Upper lobe of left lung (tissue), 6 donors: Measurements from ENCODE around the gene PLA2G4B. TPM values are rescaled to one million over a fixed set of nuclear protein-coding genes. Genes with fewer than 3 reads are reported as not detected.

Source experiments
- ATAC-seq, 2 donors: fragments of 200-7000 bp; cut with Tn5 transposase; one replicate each; pipeline ENCODE4 v1.9.1; 2022; ENCODE audit warnings: mild to moderate bottlenecking in 2 of 2, moderate library complexity in 2 of 2; ENCODE audit not compliant: low FRiP score in 2 of 2
- DNase-seq, 2 donors: peaks; one replicate each; pipeline ENCODE4 v3.0.0-alpha.2; 2019 to 2020
- H3K27ac ChIP-seq, 4 donors: fragments of 200-600 bp; sonication (generic); one replicate each; pipeline ENCODE4 v1.5.1; 2016 to 2019
- H3K27me3 ChIP-seq, 4 donors: fragments of 200-600 bp; sonication (generic); one replicate each; pipeline ENCODE4 v1.5.1; 2017 to 2019
- H3K36me3 ChIP-seq, 4 donors: fragments of 200-600 bp; sonication (generic); one replicate each; pipeline ENCODE4 v1.5.1; 2016 to 2019
- H3K4me1 ChIP-seq, 4 donors: fragments of 200-600 bp; sonication (generic); one replicate each; pipeline ENCODE4 v1.5.1; 2018 to 2019
- H3K4me3 ChIP-seq, 4 donors: fragments of 200-600 bp; sonication (generic); one replicate each; pipeline ENCODE4 v1.5.1; 2017 to 2019; ENCODE audit warnings: mild to moderate bottlenecking in 2 of 4, moderate library complexity in 1 of 4
- H3K9me3 ChIP-seq, 4 donors: fragments of 200-600 bp; sonication (generic); one replicate each; pipeline ENCODE4 v1.5.1; 2018 to 2019
- EP300 ChIP-seq, 4 donors: sonication (generic); formaldehyde crosslinking; IDR thresholded peaks; one replicate each; pipeline ENCODE4 v1.5.1; 2017; ENCODE audit warnings: antibody characterized with exemption in 4 of 4, control low read depth in 2 of 4
- POLR2A ChIP-seq, 4 donors: fragments of 450-650 bp; IDR thresholded peaks; one replicate each; pipeline ENCODE4 v1.5.1; 2016 to 2017; ENCODE audit warnings: antibody characterized with exemption in 4 of 4, mild to moderate bottlenecking in 2 of 4
- POLR2AphosphoS5 ChIP-seq, 2 donors: sonication (generic); formaldehyde crosslinking; IDR thresholded peaks; one replicate each; pipeline ENCODE4 v1.5.1; 2017; ENCODE audit warnings: antibody characterized with exemption in 2 of 2
- WGBS, 2 donors: methylation state at CpG; one replicate each; pipeline ENCODE4 v1.1.5; 2017 to 2018; 5-methylcytosine and 5-hydroxymethylcytosine counted together
- total RNA-seq, 6 donors: library from RNA; depleted of rRNA in 4 of 6; stranded (reverse); fragments of >200 nt in 4 of 6; gene quantifications; one replicate each; pipeline versions ENCODE4 v1.1.0 to v1.2.1, GENCODE V29; 2016 to 2021
- TF ChIP-seq, protein P1 (sequence below), 6 experiments: fragments of 450-650 bp in 4 of 6; fragments of 200-600 bp in 2 of 6; sonication (generic) in 2 of 6; IDR thresholded peaks; one replicate each; pipeline ENCODE4 v1.5.1; 2016 to 2019; ENCODE audit warnings: antibody characterized with exemption in 6 of 6
- donor health status: DM: no; HTN: no; CAD: no; lungs with moderate emphysema.
- donor health status: DM: no; HTN: yes; CAD: no; lungs with severe emphysema.

The PLA2G4B gene
- total RNA-seq, 6 donors from 2014 or later: 4.7 to 71.2 (median 14.4) TPM

DNA sequence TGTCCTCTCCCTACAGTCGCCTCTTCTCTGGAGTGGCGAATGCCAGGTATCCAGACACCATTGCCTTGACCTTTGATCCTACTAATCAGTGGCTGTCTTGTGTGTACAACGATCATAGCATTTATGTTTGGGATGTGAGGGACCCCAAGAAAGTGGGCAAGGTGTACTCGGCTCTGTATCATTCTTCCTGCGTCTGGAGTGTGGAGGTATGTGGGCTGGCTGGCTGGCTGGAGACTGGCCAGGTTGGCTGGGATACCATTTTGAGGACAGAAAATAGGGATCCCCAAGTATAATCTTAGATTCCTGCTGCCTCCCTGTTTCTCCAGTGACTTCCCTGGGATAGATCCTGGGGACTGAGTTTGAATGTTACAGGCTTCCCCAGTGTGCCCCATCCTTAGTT lies 24.1 kb upstream of the PLA2G4B start:
- TF ChIP-seq, protein P1, sequence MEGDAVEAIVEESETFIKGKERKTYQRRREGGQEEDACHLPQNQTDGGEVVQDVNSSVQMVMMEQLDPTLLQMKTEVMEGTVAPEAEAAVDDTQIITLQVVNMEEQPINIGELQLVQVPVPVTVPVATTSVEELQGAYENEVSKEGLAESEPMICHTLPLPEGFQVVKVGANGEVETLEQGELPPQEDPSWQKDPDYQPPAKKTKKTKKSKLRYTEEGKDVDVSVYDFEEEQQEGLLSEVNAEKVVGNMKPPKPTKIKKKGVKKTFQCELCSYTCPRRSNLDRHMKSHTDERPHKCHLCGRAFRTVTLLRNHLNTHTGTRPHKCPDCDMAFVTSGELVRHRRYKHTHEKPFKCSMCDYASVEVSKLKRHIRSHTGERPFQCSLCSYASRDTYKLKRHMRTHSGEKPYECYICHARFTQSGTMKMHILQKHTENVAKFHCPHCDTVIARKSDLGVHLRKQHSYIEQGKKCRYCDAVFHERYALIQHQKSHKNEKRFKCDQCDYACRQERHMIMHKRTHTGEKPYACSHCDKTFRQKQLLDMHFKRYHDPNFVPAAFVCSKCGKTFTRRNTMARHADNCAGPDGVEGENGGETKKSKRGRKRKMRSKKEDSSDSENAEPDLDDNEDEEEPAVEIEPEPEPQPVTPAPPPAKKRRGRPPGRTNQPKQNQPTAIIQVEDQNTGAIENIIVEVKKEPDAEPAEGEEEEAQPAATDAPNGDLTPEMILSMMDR (IDR thresholded peaks at IDR 0.05): no peak
- TF ChIP-seq POLR2AphosphoS5 (IDR thresholded peaks at IDR 0.05): no peak
- TF ChIP-seq POLR2A (IDR thresholded peaks at IDR 0.05): no peak
- no peak for TF ChIP-seq EP300 (IDR thresholded peaks at IDR 0.05)
- Histone ChIP-seq H3K27ac (no peak overlapping the region), H3K9me3 (no peaks in the 10 kb centered on the region), H3K4me3 (no peak overlapping the region), H3K36me3 (peaks cover 0 to 75% (median 49%) of the 10 kb centered on the region in 4 donors), H3K27me3 (no peaks in the 10 kb centered on the region), H3K4me1 (peaks cover 0 to 8% (median 0%) of the 10 kb centered on the region in 4 donors)
- 89 to 91% methylated on average over 5 of the region's 5 CpGs for WGBS, 2 donors
- no peak for ATAC-seq
- DNase-seq: no peak

DNA sequence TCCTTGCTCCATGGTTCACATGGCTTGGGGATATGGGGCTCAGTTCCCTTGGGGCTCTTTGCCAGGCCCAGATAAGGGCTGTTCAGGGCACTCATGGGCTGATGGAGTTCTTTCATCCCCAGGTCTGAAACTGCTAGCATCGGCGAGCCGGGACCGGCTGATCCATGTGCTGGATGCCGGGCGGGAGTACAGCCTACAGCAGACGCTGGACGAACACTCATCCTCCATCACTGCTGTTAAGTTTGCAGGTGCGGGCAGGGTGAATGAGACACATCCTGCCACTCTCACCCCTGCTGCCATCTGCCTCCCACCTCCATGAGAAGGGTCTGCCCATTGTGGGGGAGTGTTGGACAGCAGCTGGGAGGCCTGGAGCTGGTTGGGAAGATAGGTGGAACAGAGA lies 21.9 kb upstream of the PLA2G4B start:
- no peaks in the 10 kb centered on the region for H3K27me3 ChIP-seq
- DNase-seq (no peak), ATAC-seq (no peak)
- H3K9me3 ChIP-seq: no peaks in the 10 kb centered on the region
- peaks cover 0 to 97% (median 61%) of the 10 kb centered on the region in 4 donors for H3K36me3 ChIP-seq
- H3K27ac ChIP-seq: no peak overlapping the region
- H3K4me3 ChIP-seq: no peak overlapping the region
- 89 to 98% methylated on average over 8 to 9 of the region's 9 CpGs for WGBS, 2 donors
- TF ChIP-seq POLR2AphosphoS5 (IDR thresholded peaks at IDR 0.05) (no peak), POLR2A (IDR thresholded peaks at IDR 0.05) (no peak), EP300 (IDR thresholded peaks at IDR 0.05) (no peak)
- TF ChIP-seq, protein P1 (IDR thresholded peaks at IDR 0.05): no peak
- H3K4me1 ChIP-seq: no peaks in the 10 kb centered on the region

- TF ChIP-seq, protein P1 (IDR thresholded peaks at IDR 0.05): no peak
- TF ChIP-seq POLR2AphosphoS5 (IDR thresholded peaks at IDR 0.05) (no peak), POLR2A (IDR thresholded peaks at IDR 0.05) (no peak), EP300 (IDR thresholded peaks at IDR 0.05) (no peak)
- Histone ChIP-seq H3K27ac (no peak overlapping the region), H3K4me1 (no peaks in the 10 kb centered on the region), H3K36me3 (peaks cover 0 to 99% (median 66%) of the 10 kb centered on the region in 4 donors), H3K27me3 (no peaks in the 10 kb centered on the region), H3K9me3 (no peaks in the 10 kb centered on the region), H3K4me3 (no peak overlapping the region)
- ATAC-seq (no peak), DNase-seq (no peak)
- WGBS, 2 donors: 83 to 94% methylated on average over 13 to 14 of the region's 14 CpGs
Observed at GRCh38 chr15:41817327-41817726, 21.3 kb upstream of the PLA2G4B start.

GRCh38 chr15:41817781-41818180 lies 20.9 kb upstream of the PLA2G4B start:
- Histone ChIP-seq H3K36me3 (peaks cover 0 to 99% (median 70%) of the 10 kb centered on the region in 4 donors), H3K27me3 (no peaks in the 10 kb centered on the region), H3K9me3 (no peaks in the 10 kb centered on the region), H3K27ac (no peak overlapping the region), H3K4me3 (no peak overlapping the region), H3K4me1 (no peaks in the 10 kb centered on the region)
- WGBS, 2 donors: 90 to 94% methylated on average over 6 of the region's 6 CpGs
- DNase-seq: no peak
- ATAC-seq: no peak
- TF ChIP-seq POLR2AphosphoS5 (IDR thresholded peaks at IDR 0.05) (no peak), EP300 (IDR thresholded peaks at IDR 0.05) (no peak), POLR2A (IDR thresholded peaks at IDR 0.05) (no peak)
- TF ChIP-seq, protein P1 (IDR thresholded peaks at IDR 0.05): no peak

- WGBS, 2 donors: 90 to 93% methylated on average over 7 to 9 of the region's 9 CpGs
- Histone ChIP-seq H3K36me3 (peaks cover 0 to 100% (median 75%) of the 10 kb centered on the region in 4 donors), H3K4me3 (no peak overlapping the region), H3K27me3 (no peaks in the 10 kb centered on the region), H3K9me3 (no peaks in the 10 kb centered on the region), H3K4me1 (no peaks in the 10 kb centered on the region), H3K27ac (no peak overlapping the region)
- TF ChIP-seq POLR2A (IDR thresholded peaks at IDR 0.05) (no peak), POLR2AphosphoS5 (IDR thresholded peaks at IDR 0.05) (no peak), EP300 (IDR thresholded peaks at IDR 0.05) (no peak)
- TF ChIP-seq, protein P1 (IDR thresholded peaks at IDR 0.05): no peak
- no peak for ATAC-seq
- DNase-seq: no peak
Observed at GRCh38 chr15:41819455-41820050, 19.1 kb upstream of the PLA2G4B start.
